HG02885 (cell line): ENCODE measurements around the gene TEP1.
"Not testable (repeated sequence)": the region's sequence is repeated elsewhere in the genome, so short reads cannot be mapped to it uniquely, and the experiment has no call there.

Experiments
- ATAC-seq: cut with Tn5 transposase; IDR thresholded peaks from one replicate; pipeline ENCODE4 v1.9.1; 2021; ENCODE audit warnings: mild to moderate bottlenecking; ENCODE audit not compliant: unreplicated experiment, poor library complexity

TEP1 gene

GRCh38 chr14:20412876-20413743 lies at the start of gene TEP1:
Gene TEP1, minus strand, starts transcription at chr14:20413501. Its CDS starts 5,062 bp downstream, at chr14:20408439.
- ATAC-seq: peak; percentile 81

DNA sequence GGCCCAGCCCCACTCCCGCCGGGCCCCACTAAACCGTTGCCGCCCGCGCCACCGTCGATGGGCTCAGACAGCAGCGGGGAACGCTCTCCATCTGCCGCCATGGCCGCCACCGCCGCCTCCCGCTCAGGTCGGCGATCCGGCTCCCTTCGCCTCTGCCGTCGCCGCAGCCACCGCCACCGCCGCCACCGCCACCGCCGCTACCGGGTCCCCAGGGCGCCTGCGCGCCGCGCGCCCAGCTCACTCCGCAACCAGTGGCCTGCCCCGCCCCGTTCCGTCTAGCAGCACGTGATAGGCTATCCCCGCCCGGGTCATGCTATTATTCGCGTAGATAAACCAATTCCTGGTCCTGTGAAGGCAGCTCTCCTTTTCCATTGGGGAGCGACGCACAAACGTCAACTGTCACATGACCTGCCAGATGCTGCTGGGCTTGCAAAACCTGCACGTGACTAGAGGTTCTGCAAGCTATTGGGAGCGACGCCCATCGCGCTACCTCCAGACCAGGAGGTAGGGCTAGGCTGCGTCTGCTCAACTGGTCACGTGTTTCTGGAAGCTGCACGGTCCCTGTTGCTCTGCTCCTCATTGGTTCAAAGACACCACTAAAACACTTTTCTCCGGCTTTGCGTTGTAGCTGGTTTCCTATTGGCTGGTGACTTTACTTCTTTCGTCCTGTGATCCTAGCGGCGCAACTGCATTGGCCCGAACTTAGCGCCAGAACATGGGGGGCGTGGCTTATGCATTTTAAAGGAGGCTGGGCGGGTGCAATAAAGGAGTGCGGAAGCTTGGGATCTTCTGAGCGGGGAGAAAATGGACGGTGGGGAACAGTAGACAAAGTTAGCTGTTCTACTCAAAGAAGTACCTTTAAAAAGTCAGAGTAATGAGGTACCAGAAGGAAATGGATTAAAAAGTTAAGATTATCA lies 48.2 kb upstream of the TEP1 start, which contains the start of gene PIP4P1:
PIP4P1 (minus strand) TSS at position 210 of the 917 bp plus-strand sequence; CDS start at position 101, 109 bp downstream.
- peak; percentile 93 for ATAC-seq

DNA sequence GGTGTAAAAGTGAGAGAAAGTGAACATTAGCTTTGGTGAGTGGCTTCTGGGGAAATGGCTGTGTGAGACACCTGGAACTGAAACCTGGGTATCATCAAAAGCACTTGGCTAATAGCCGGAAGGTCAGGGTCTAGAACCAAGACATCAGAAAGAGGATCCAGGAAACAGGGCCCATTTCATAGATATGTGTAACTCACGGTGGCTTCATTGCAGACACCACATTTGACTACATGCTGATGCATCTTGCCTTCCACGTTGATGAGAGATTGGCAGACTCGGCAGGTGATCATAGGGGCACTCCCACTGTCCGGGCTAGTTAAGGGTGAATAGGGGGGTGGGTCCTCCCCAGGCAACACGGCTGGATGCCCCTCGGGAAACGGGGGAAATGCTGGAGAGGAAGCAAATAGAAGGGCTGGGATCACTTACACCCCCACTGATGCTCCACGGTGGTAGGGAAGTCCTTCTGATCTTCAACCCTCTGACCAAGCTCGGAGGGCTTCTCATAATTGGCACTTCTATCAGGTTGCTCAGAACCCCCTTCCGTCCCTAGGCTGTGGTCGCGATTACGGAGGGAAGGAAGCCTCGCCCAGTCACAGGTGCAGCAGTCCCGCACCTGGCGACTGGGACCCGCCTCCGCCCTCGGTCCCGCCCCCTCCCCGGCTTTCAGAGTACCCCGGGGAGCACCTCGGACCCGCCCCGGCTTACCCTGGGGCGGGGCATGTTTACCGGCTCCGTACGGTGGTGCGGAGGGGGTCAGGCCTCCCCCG lies 47.3 kb upstream of the TEP1 start:
- peak; percentile 5 for ATAC-seq

- no peak for ATAC-seq
Measured at GRCh38 chr14:20458031-20458789, 44.9 kb upstream of the TEP1 start.

- no peak for ATAC-seq
Measured at GRCh38 chr14:20456971-20457370, 43.7 kb upstream of the TEP1 start.

- peak; percentile 52 for ATAC-seq
Measured at GRCh38 chr14:20455355-20456300, 42.3 kb upstream of the TEP1 start.

DNA sequence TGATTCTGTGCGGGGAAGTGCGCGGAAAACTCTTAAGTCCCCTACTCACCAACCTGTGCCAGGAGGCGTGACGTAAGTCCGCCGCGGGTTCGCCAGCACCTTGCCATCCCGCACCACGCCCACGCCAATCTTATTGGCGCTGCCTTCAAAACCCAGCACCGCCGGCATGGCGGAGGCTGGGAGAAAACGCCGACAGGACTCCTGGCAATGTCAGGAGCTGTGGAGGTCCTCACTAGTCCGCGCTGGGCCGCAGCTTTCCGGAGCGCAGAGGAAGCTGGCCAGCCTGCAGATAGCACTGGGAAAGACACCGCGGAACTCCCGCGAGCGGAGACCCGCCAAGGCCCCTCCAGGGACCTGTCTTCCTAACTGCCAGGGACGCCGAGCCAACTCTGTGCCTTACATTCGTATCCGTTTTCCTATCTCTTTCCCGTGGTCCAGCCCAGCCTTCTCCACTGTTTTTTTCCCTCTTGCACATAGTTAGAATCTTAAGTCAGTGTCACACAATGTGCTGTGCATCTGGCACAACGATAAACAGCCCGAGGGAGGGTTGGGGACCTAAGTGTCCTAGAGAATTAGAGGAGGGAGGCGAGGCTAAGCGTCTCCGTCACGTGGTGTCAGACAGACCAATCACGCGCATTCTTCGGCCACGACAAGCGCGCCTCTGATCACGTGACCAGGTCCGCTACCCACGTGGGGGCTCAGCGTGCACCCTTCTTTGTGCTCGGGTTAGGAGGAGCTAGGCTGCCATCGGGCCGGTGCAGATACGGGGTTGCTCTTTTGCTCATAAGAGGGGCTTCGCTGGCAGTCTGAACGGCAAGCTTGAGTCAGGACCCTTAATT lies 41.4 kb upstream of the TEP1 start, which contains the start of the genes APEX1 and OSGEP:
APEX1 (plus strand) TSS at position 711 of the 839 bp plus-strand sequence. CDS start 420 bp downstream, outside the sequence.
OSGEP (minus strand) TSS at position 297 of the 839 bp plus-strand sequence; CDS start at position 168, 129 bp downstream.
- ATAC-seq: peak; percentile 89

- ATAC-seq: not testable (repeated sequence)
Measured at GRCh38 chr14:20452831-20453230, 39.5 kb upstream of the TEP1 start.

DNA sequence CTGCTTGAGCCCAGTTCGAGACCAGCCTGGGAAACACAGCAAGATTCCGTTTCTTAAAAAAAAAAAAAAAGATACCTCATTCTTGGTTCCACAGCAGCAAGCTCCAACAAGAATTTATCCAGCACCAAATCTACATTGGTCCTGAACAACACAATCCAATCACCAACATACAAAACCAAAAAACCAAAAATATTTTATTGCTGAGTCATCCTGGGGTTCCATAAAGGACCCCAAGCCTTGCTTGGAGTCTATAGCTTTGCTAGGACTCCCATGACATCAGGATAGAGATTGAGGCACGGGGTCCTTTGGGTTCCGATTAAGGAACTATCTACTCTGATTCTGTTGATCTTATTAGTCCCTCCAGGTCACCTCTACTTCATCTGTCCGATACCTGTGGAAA lies 33.6 kb upstream of the TEP1 start:
- ATAC-seq: no peak

- not testable (repeated sequence) for ATAC-seq
Measured at GRCh38 chr14:20443650-20444049, 30.3 kb upstream of the TEP1 start.

- ATAC-seq: no peak
Measured at GRCh38 chr14:20441461-20441860, 28.2 kb upstream of the TEP1 start.

GRCh38 chr14:20440882-20441281 lies 27.6 kb upstream of the TEP1 start:
- ATAC-seq: peak; percentile 67

GRCh38 chr14:20440465-20440864 lies 27.2 kb upstream of the TEP1 start:
- no peak for ATAC-seq

DNA sequence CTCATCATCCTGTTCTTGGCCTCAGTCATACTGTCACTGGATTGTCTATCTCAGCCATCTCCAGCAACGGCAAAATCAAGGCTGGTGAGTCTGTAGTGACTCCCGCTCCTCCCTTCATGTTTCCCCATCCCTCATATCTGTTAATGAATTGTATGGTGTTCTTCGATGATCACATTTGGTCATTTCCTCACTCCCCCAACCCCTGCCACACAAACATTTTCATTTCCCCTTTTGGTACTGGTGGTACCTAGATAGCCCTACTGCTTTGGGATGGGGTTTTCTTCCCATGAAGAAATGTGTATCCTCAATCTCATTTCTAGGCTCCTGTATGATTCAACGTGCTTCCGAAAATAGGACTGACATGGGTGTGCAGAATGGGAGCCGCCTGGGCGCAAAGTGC lies 25.4 kb upstream of the TEP1 start:
- ATAC-seq: no peak

- ATAC-seq: no peak
Measured at GRCh38 chr14:20436363-20436755, 23.1 kb upstream of the TEP1 start.

DNA sequence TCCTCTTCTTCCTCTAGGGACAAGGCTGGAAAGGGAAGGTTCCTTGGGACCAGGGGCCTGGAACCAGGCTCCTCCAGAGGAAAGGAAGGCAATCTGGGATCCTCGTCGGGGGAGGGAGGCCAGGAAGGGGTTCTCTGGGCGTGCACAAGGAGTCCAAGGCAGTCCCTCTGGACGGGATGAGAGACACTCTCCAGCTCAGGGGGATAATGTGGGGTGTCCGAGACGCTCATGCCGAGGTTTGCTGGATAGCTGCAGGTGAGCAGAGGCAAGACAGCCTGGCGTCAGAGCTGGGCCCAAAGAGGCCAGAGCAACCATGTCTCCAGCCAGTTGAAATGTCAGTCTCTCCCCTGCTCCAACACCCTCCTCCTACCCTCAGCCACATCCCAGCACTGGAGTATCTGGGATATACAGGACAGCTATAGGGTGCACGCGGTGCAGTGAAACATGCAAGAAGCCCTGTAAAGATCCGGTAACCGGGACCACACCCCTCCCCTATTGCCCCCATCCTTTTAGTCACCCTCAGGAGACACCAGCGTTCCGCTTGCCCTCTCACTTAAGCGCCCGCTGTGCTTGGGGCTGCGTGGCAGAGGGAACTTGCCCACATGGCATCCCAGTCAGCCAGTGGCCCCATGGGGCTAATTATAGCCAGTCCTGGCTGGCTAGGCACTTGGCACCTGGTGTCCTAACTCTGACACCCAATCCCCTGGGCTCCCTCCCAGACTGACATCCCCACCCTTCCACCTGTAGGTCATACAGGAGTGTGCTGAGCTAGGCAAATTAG lies 22.5 kb upstream of the TEP1 start, which contains the start of gene KLHL33:
KLHL33 (minus strand) TSS at position 585 of the 781 bp plus-strand sequence; CDS start at position 230, 355 bp downstream.
- no peak for ATAC-seq
